NB4 (cell line): Measurements from ENCODE around the gene GRIN2A.

Experiments
- MAX ChIP-seq: IDR thresholded peaks from 2 replicates; pipeline ENCODE4 v1.6.1; 2011; ENCODE audit warnings: low read depth, low read length
- POLR2A ChIP-seq: IDR thresholded peaks from 2 replicates; pipeline ENCODE4 v1.6.1; 2011; ENCODE audit warnings: mild to moderate bottlenecking; ENCODE audit not compliant: insufficient read length; ENCODE audit errors: extremely low read depth

- TF ChIP-seq POLR2A (no peak), MAX (no peak)
These were observed 327.6 kb downstream of the GRIN2A start for GRCh38 chr16:9854675-9855074.
